CD4-positive, CD25-positive, alpha-beta regulatory T cell (primary cell): ENCODE data around the gene GNPNAT1. TPM values are rescaled to one million over a fixed set of nuclear protein-coding genes. Genes with fewer than 3 reads are reported as not detected.

Experiments used
- ATAC-seq, 2 donors: fragments of 150-1000 bp; cut with Tn5 transposase; one replicate each; pipeline ENCODE4 v1.10.0; 2021; ENCODE audit warnings: low read depth in 2 of 2, moderate number of reproducible peaks in 2 of 2, moderate library complexity in 1 of 2
- DNase-seq, 3 donors: peaks; one replicate each; pipeline versions ENCODE4 v3.0.0 to v3.0.0-alpha.2; 2012 to 2022; ENCODE audit warnings: mixed read lengths in 1 of 3
- H3K27ac ChIP-seq: one replicate; pipeline ENCODE4 v1.7.0; 2013; ENCODE audit warnings: mild to moderate bottlenecking, low read length; ENCODE audit not compliant: insufficient read depth, poor library complexity, severe bottlenecking
- H3K27me3 ChIP-seq: one replicate; pipeline ENCODE4 v1.7.0; 2013; ENCODE audit warnings: low read length; ENCODE audit not compliant: control insufficient read depth, insufficient read depth
- H3K36me3 ChIP-seq: one replicate; pipeline ENCODE4 v1.7.0; 2013; ENCODE audit warnings: mild to moderate bottlenecking, low read length, moderate library complexity; ENCODE audit not compliant: control insufficient read depth, insufficient read depth
- H3K4me1 ChIP-seq: 2 replicates; pipeline ENCODE4 v1.7.0; 2013; ENCODE audit warnings: mild to moderate bottlenecking, low read length; ENCODE audit not compliant: insufficient read depth, control insufficient read depth, poor library complexity, severe bottlenecking
- H3K4me3 ChIP-seq: one replicate; pipeline ENCODE4 v1.7.0; 2013; ENCODE audit warnings: low read depth, mild to moderate bottlenecking, low read length, moderate library complexity
- H3K9me3 ChIP-seq, 2 experiments: 1 replicate in 1 of 2; 2 replicates in 1 of 2; pipeline ENCODE4 v1.7.0; 2013; ENCODE audit warnings: low read length in 2 of 2, mild to moderate bottlenecking in 1 of 2, moderate library complexity in 1 of 2; ENCODE audit not compliant: control insufficient read depth in 2 of 2
- H3K27ac Mint-ChIP-seq, 3 donors: one replicate each; pipeline ENCODE4 v1.8.0; 2020 to 2022; ENCODE audit warnings: mild to moderate bottlenecking in 3 of 3, mixed read lengths in 3 of 3, moderate library complexity in 2 of 3
- H3K27me3 Mint-ChIP-seq: one replicate; pipeline ENCODE4 v1.8.0; 2022; ENCODE audit warnings: mild to moderate bottlenecking, mixed read lengths
- H3K36me3 Mint-ChIP-seq: one replicate; pipeline ENCODE4 v1.8.0; 2020; ENCODE audit warnings: mixed read lengths
- H3K4me1 Mint-ChIP-seq, 4 donors: one replicate each; pipeline ENCODE4 v1.8.0; 2020 to 2022; ENCODE audit warnings: mixed read lengths in 4 of 4, mild to moderate bottlenecking in 1 of 4
- H3K4me3 Mint-ChIP-seq, 4 donors: one replicate each; pipeline ENCODE4 v1.8.0; 2020 to 2022; ENCODE audit warnings: mild to moderate bottlenecking in 4 of 4, mixed read lengths in 4 of 4, moderate library complexity in 3 of 4
- H3K9me3 Mint-ChIP-seq, 7 donors: one replicate each; pipeline ENCODE4 v1.8.0; 2020 to 2022; ENCODE audit warnings: mixed read lengths in 7 of 7, mild to moderate bottlenecking in 3 of 7, moderate library complexity in 2 of 7
- polyA plus RNA-seq, 4 donors: library from polyadenylated mRNA; unstranded; fragments of 300-500 nt; fragmentation: Illumina TruSeq; gene quantifications; one replicate each; pipeline ENCODE4 v1.2.3, GENCODE V29; 2021
- total RNA-seq: library from RNA; stranded (reverse); gene quantifications from one replicate; pipeline ENCODE4 v1.2.3, GENCODE V29; 2022

Gene GNPNAT1
- total and polyA plus RNA-seq, 5 donors from 2014 or later, result 7.9 to 14.2 (median 13.8) TPM

- no peak overlapping the region for H3K4me3 Mint-ChIP-seq
- Histone ChIP-seq H3K27me3 (no peaks in the 10 kb centered on the region), H3K36me3 (no peaks in the 10 kb centered on the region), H3K4me3 (no peak overlapping the region), H3K9me3 (no peaks in the 10 kb centered on the region), H3K27ac (no peak overlapping the region), H3K4me1 (no peaks in the 10 kb centered on the region)
- no peak for DNase-seq
- ATAC-seq, result no peak
- no peaks in the 10 kb centered on the region for H3K36me3 Mint-ChIP-seq
- no peaks in the 10 kb centered on the region for H3K9me3 Mint-ChIP-seq
- peaks cover 7% of the 10 kb centered on the region for H3K27me3 Mint-ChIP-seq
- H3K4me1 Mint-ChIP-seq, result peaks cover 0 to under 1% (median 0%) of the 10 kb centered on the region in 4 donors
- no peak overlapping the region for H3K27ac Mint-ChIP-seq
Observed at GRCh38 chr14:52829527-52830185, 38.2 kb upstream of the GNPNAT1 start.

- Mint-ChIP-seq H3K27me3 (peaks cover 14% of the 10 kb centered on the region), H3K9me3 (no peaks in the 10 kb centered on the region), H3K36me3 (no peaks in the 10 kb centered on the region), H3K4me1 (peaks cover 0 to 4% (median 0%) of the 10 kb centered on the region in 4 donors), H3K4me3 (no peak overlapping the region), H3K27ac (no peak overlapping the region)
- no peaks in the 10 kb centered on the region for H3K9me3 ChIP-seq
- H3K4me1 ChIP-seq, result no peaks in the 10 kb centered on the region
- ATAC-seq (no peak), DNase-seq (no peak)
- no peak overlapping the region for H3K27ac ChIP-seq
- H3K27me3 ChIP-seq, result no peaks in the 10 kb centered on the region
- no peaks in the 10 kb centered on the region for H3K36me3 ChIP-seq
- H3K4me3 ChIP-seq, result no peak overlapping the region
Observed at GRCh38 chr14:52827426-52827825, 36.0 kb upstream of the GNPNAT1 start.

GRCh38 chr14:52825085-52825484, 33.7 kb upstream of the GNPNAT1 start:
- Mint-ChIP-seq H3K4me1 (peaks cover 0 to 4% (median 0%) of the 10 kb centered on the region in 4 donors), H3K36me3 (no peaks in the 10 kb centered on the region), H3K27ac (no peak overlapping the region), H3K9me3 (peaks cover 0 to 2% (median 0%) of the 10 kb centered on the region in 7 donors), H3K27me3 (peaks cover 14% of the 10 kb centered on the region), H3K4me3 (no peak overlapping the region)
- no peak overlapping the region for H3K4me3 ChIP-seq
- no peaks in the 10 kb centered on the region for H3K4me1 ChIP-seq
- no peaks in the 10 kb centered on the region for H3K36me3 ChIP-seq
- no peak overlapping the region for H3K27ac ChIP-seq
- no peak for ATAC-seq
- no peaks in the 10 kb centered on the region for H3K27me3 ChIP-seq
- DNase-seq, result peak in 1 of 3 donors; percentile 4
- H3K9me3 ChIP-seq, result no peaks in the 10 kb centered on the region

- peaks cover 0 to 2% (median 0%) of the 10 kb centered on the region in 7 donors for H3K9me3 Mint-ChIP-seq
- no peak overlapping the region for H3K27ac Mint-ChIP-seq
- H3K27me3 Mint-ChIP-seq, result peaks cover 14% of the 10 kb centered on the region
- Histone ChIP-seq H3K36me3 (no peaks in the 10 kb centered on the region), H3K27me3 (no peaks in the 10 kb centered on the region), H3K4me3 (no peak overlapping the region), H3K9me3 (no peaks in the 10 kb centered on the region), H3K4me1 (no peaks in the 10 kb centered on the region), H3K27ac (no peak overlapping the region)
- ATAC-seq (no peak), DNase-seq (no peak)
- no peaks in the 10 kb centered on the region for H3K36me3 Mint-ChIP-seq
- no peak overlapping the region for H3K4me3 Mint-ChIP-seq
- H3K4me1 Mint-ChIP-seq, result peaks cover 0 to 4% (median 0%) of the 10 kb centered on the region in 4 donors
Observed at GRCh38 chr14:52824462-52824861, 33.1 kb upstream of the GNPNAT1 start.

DNA sequence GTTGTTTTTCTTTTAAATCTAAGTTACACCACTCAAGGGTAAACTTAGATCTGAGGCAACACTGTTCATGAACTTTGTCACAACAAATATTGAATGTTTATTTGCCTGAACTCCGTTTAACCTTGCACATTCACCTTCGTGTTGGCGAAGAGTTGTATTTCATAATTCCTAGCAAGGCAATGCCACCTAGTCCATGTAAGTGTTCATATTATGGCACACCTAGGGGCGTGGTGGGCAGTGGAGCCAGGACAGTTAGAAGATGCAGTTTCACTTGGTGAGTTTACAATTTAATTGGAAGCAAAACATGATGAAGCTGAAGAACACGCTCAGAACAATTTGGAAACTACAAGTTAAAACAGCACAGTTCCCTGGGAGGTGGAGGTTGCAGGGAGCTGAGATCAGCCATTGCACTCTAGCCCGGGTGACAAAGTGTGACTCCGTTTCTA, 30.4 kb upstream of the GNPNAT1 start:
- H3K9me3 ChIP-seq, result no peaks in the 10 kb centered on the region
- Mint-ChIP-seq H3K4me3 (no peak overlapping the region), H3K27me3 (peaks cover 18% of the 10 kb centered on the region), H3K36me3 (no peaks in the 10 kb centered on the region), H3K9me3 (peaks cover 0 to 2% (median 0%) of the 10 kb centered on the region in 7 donors), H3K4me1 (peaks cover 0 to 4% (median 0%) of the 10 kb centered on the region in 4 donors), H3K27ac (no peak overlapping the region)
- H3K27ac ChIP-seq, result no peak overlapping the region
- H3K4me3 ChIP-seq, result no peak overlapping the region
- peaks cover 2% of the 10 kb centered on the region for H3K27me3 ChIP-seq
- H3K4me1 ChIP-seq, result no peaks in the 10 kb centered on the region
- ATAC-seq, result no peak
- no peak for DNase-seq
- H3K36me3 ChIP-seq, result no peaks in the 10 kb centered on the region

GRCh38 chr14:52808101-52808500, 16.7 kb upstream of the GNPNAT1 start:
- Mint-ChIP-seq H3K27me3 (peaks cover 9% of the 10 kb centered on the region), H3K36me3 (no peaks in the 10 kb centered on the region), H3K9me3 (peaks cover 0 to 2% (median 0%) of the 10 kb centered on the region in 7 donors), H3K27ac (no peak overlapping the region), H3K4me3 (no peak overlapping the region), H3K4me1 (peaks cover 0 to 5% (median 2%) of the 10 kb centered on the region in 4 donors)
- ATAC-seq, result no peak
- Histone ChIP-seq H3K9me3 (no peaks in the 10 kb centered on the region), H3K4me1 (no peaks in the 10 kb centered on the region), H3K36me3 (no peaks in the 10 kb centered on the region), H3K27me3 (no peaks in the 10 kb centered on the region), H3K27ac (no peak overlapping the region), H3K4me3 (no peak overlapping the region)
- no peak for DNase-seq

- Histone ChIP-seq H3K4me1 (no peaks in the 10 kb centered on the region), H3K27me3 (no peaks in the 10 kb centered on the region), H3K27ac (no peak overlapping the region), H3K4me3 (no peak overlapping the region), H3K9me3 (no peaks in the 10 kb centered on the region), H3K36me3 (no peaks in the 10 kb centered on the region)
- no peak for DNase-seq
- Mint-ChIP-seq H3K9me3 (peaks cover 0 to 2% (median 0%) of the 10 kb centered on the region in 7 donors), H3K4me1 (peaks cover 3 to 5% (median 4%) of the 10 kb centered on the region in 4 donors), H3K4me3 (no peak overlapping the region), H3K27me3 (peaks cover 14% of the 10 kb centered on the region), H3K36me3 (no peaks in the 10 kb centered on the region), H3K27ac (no peak overlapping the region)
- no peak for ATAC-seq
Observed at GRCh38 chr14:52806115-52806514, 14.7 kb upstream of the GNPNAT1 start.

- ATAC-seq, result no peak
- Mint-ChIP-seq H3K9me3 (peaks cover 0 to 2% (median 1%) of the 10 kb centered on the region in 7 donors), H3K27ac (no peak overlapping the region), H3K27me3 (peaks cover 10% of the 10 kb centered on the region), H3K4me3 (no peak overlapping the region), H3K4me1 (peaks cover 10 to 23% (median 13%) of the 10 kb centered on the region in 4 donors), H3K36me3 (no peaks in the 10 kb centered on the region)
- H3K27me3 ChIP-seq, result no peaks in the 10 kb centered on the region
- H3K4me1 ChIP-seq, result no peaks in the 10 kb centered on the region
- DNase-seq, result no peak
- H3K27ac ChIP-seq, result no peak overlapping the region
- H3K4me3 ChIP-seq, result no peak overlapping the region
- H3K9me3 ChIP-seq, result peaks cover 0 to 2% of the 10 kb centered on the region in 2 experiments
- no peaks in the 10 kb centered on the region for H3K36me3 ChIP-seq
Observed at GRCh38 chr14:52802597-52802996, 11.2 kb upstream of the GNPNAT1 start.
